ENCODE data around the gene CFAP299. TPM values are rescaled to one million over a fixed set of nuclear protein-coding genes. Genes with fewer than 3 reads are reported as not detected.

The CFAP299 gene
- total and polyA plus RNA-seq, 2 of the 8 experiments (the other 6 are each of a cell fraction or from before 2014, with no cell fraction given) = not detected

DNA sequence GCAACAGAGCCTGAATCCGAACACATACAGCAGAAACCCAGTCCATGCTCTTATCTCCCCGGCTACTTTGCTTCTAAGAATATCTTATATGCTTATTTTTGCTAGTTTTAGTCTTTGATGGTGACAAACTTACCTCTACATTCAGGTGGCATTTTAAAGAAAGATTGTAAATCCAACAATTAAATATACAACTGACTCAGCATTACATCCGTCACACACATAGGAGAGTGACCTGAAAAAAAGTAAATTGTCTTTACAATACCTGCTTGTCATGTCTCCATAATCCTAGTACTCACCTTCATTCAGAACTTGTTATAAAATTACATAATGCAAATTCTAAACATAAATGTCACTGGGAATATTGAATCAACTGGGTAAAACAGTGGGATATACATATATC, 664.4 kb downstream of the CFAP299 start:
- H4K91ac ChIP-seq (replicated peaks; ENCODE audit: insufficient read length, low read length) = no peak overlapping the region
- H2BK12ac ChIP-seq (ENCODE audit: low read depth, low read length) = no peak overlapping the region
- no peaks in the 10 kb centered on the region for H3K23me2 ChIP-seq (ENCODE audit: low read depth, low read length)
- POLR2A ChIA-PET (ENCODE audit: partially characterized antibody) = no interaction called here
- no peak for FAIRE-seq
- H3K27me3 ChIP-seq (replicated peaks in 1 of 4; ENCODE audit: control insufficient read depth in 3 of 4, extremely low read depth in 1 of 4, insufficient read depth in 3 of 4, low read length in 3 of 4) = no peaks in the 10 kb centered on the region
- TF ChIP-seq EZH2 (IDR thresholded peaks at IDR 0.05; ENCODE audit: low read depth, low read length, severe bottlenecking) (no peak), CHD1 (IDR thresholded peaks at IDR 0.05; ENCODE audit: low read depth, low read length) (no peak), HDAC2 (IDR thresholded peaks at IDR 0.05; ENCODE audit: borderline replicate concordance in 1 of 2, low read depth in 2 of 2, low read length in 2 of 2) (no peak), MAFK (IDR thresholded peaks at IDR 0.05; ENCODE audit: low read depth, low read length) (no peak), GTF2F1 (IDR thresholded peaks at IDR 0.05; ENCODE audit: borderline replicate concordance, low read depth, low read length) (no peak), CEBPB (IDR thresholded peaks at IDR 0.05; ENCODE audit: low read depth, low read length) (no peak), JUND (IDR thresholded peaks at IDR 0.05; ENCODE audit: low read length) (no peak), POLR2A (IDR thresholded peaks at IDR 0.05; ENCODE audit: control extremely low read depth in 1 of 2, low read depth in 2 of 2, low read length in 2 of 2) (no peak), ASH2L (IDR thresholded peaks at IDR 0.05; ENCODE audit: low read length) (no peak), ZNF274 (IDR thresholded peaks at IDR 0.05; ENCODE audit: borderline replicate concordance, extremely low read depth, low read length) (no peak), EGR1 (IDR thresholded peaks at IDR 0.05; ENCODE audit: borderline replicate concordance, low read depth, low read length) (no peak), RAD21 (IDR thresholded peaks at IDR 0.05 in 1 of 2, conservative IDR thresholded peaks at IDR 0.05 in 1 of 2; ENCODE audit: low read depth in 2 of 2, low read length in 2 of 2) (no peak), YY1 (IDR thresholded peaks at IDR 0.05; ENCODE audit: low read depth, low read length) (no peak)
- no peak overlapping the region for H3K23ac ChIP-seq (ENCODE audit: insufficient read length)
- H3K18ac ChIP-seq (ENCODE audit: extremely low read depth, low read length) = no peak overlapping the region
- WGBS, 2 experiments (ENCODE audit: extremely low coverage in 1 of 2, insufficient coverage in 1 of 2, insufficient read length in 1 of 2, insufficient replicate concordance in 2 of 2, low coverage in 1 of 2, low lambda C conversion rate in 2 of 2, missing lambda C conversion rate in 1 of 2) = 95% methylated on average over 3 of the region's 3 CpGs; no CpG with 5 or more reads in 1 of the 2 experiments
- no peak overlapping the region for H3K9ac ChIP-seq (replicated peaks in 1 of 4; ENCODE audit: extremely low read depth in 1 of 4, low read depth in 3 of 4, low read length in 3 of 4)
- H4K5ac ChIP-seq (ENCODE audit: insufficient read length, low read depth, low read length) = no peak overlapping the region
- H2AK5ac ChIP-seq (ENCODE audit: low read depth, low read length) = no peak overlapping the region
- no peak overlapping the region for H2BK120ac ChIP-seq (replicated peaks; ENCODE audit: low read depth, low read length)
- H3K79me1 ChIP-seq (ENCODE audit: low read depth, low read length) = no peaks in the 10 kb centered on the region
- H3K4me3 ChIP-seq (ENCODE audit: extremely low read depth in 1 of 4, insufficient read depth in 2 of 4, low read depth in 3 of 4, low read length in 4 of 4) = no peak overlapping the region
- CTCF ChIA-PET (ENCODE audit: partially characterized antibody) = interaction anchor here (3.2 kb wide), 1 partner anchor 9 kb away, joined by 19 read pairs; no protein-coding TSS in a partner anchor
- no peak overlapping the region for H4K8ac ChIP-seq (ENCODE audit: extremely low read depth, insufficient read depth, low read length)
- no peak overlapping the region for H3K4me2 ChIP-seq (ENCODE audit: insufficient read depth in 1 of 2, low read depth in 2 of 2, low read length in 2 of 2)
- no peaks in the 10 kb centered on the region for H3K36me3 ChIP-seq (ENCODE audit: control insufficient read depth in 2 of 4, insufficient read depth in 4 of 4, low read length in 3 of 4)
- H2BK15ac ChIP-seq (ENCODE audit: low read length) = no peak overlapping the region
- H3K4ac ChIP-seq (replicated peaks; ENCODE audit: insufficient read length, low read depth, low read length) = no peak overlapping the region
- no peak overlapping the region for H3K27ac ChIP-seq (ENCODE audit: low read depth, low read length)
- no peak overlapping the region for H3K14ac ChIP-seq (ENCODE audit: insufficient read length)
- no peaks in the 10 kb centered on the region for H4K20me1 ChIP-seq (replicated peaks in 1 of 2; ENCODE audit: control insufficient read depth in 1 of 2, insufficient read depth in 2 of 2, low read length in 2 of 2)
- H3K9me3 ChIP-seq (ENCODE audit: insufficient read depth in 2 of 2, low read depth in 1 of 2, low read length in 1 of 2) = no peaks in the 10 kb centered on the region
- H2AFZ ChIP-seq (ENCODE audit: low read length) = no peak overlapping the region
- no peak overlapping the region for H2BK20ac ChIP-seq (ENCODE audit: low read length)
- no peak overlapping the region for H3K56ac ChIP-seq (replicated peaks; ENCODE audit: insufficient read length, low read depth, low read length)
- 0 out of 7 replicates have a peak, but pooled peaks cover 0 to 3% (median 0%) of the 10 kb centered on the region in 4 experiments for H3K4me1 ChIP-seq (replicated peaks in 1 of 4; ENCODE audit: control insufficient read depth in 3 of 4, insufficient read depth in 4 of 4, low read length in 3 of 4)
- DNase-seq (ENCODE audit: low read depth in 1 of 2, low spot score in 2 of 2) = no peak
- no peak overlapping the region for H2BK5ac ChIP-seq (ENCODE audit: low read depth, low read length)
- H3K79me2 ChIP-seq (ENCODE audit: control insufficient read depth in 1 of 2, insufficient read depth in 2 of 2, low read length in 2 of 2) = no peaks in the 10 kb centered on the region
